HepG2 (cell line): ENCODE data around the gene SEC23IP. TPM values are rescaled to one million over a fixed set of nuclear protein-coding genes. Genes with fewer than 3 reads are reported as not detected.
A peak's percentile ranks its signal among the peaks of the same experiment; 100 is the strongest.

ENCODE experiments used
- ATAC-seq: fragments of 200-7000 bp; cut with Tn5 transposase; 3 replicates; pipeline ENCODE4 v1.9.1; 2020; ENCODE audit warnings: mild to moderate bottlenecking, moderate library complexity
- BruUV-seq: library from RNA; stranded (reverse); fragments of 400-500 nt; replicated peaks from 2 replicates; lab custom pipeline; 2021; lab: Mats Ljungman, UMichigan
- CTCF ChIA-PET: fragments of 300-600 bp; formaldehyde crosslinking; extraction: SDS; loops from one replicate; lab custom pipeline; 2021; ENCODE audit warnings: low total read pairs, inconsistent platforms, low intra/inter-chr PET ratio; lab: Yijun Ruan, JAX
- POLR2A ChIA-PET: fragments of 350-600 bp; sonication (Branson Sonifier 250); formaldehyde crosslinking; loops from one replicate; lab custom pipeline; 2020; ENCODE audit warnings: antibody characterized with exemption, inconsistent platforms; lab: Yijun Ruan, JAX
- DNase-seq: peaks from one replicate; pipeline ENCODE4 v3.0.0-alpha.2; 2015; ENCODE audit warnings: low spot score
- FAIRE-seq: peaks from 3 replicates; lab custom pipeline; 2011; peaks lifted over from hg19 to GRCh38; lab: Jason Lieb, UNC
- H2AFZ ChIP-seq: one replicate; pipeline ENCODE4 v1.6.1; 2011; ENCODE audit warnings: low read length, inconsistent platforms
- H3K27ac ChIP-seq: fragments of 300-600 bp; 3 replicates; pipeline ENCODE4 v1.8.0; 2011; ENCODE audit warnings: mixed run types, mild to moderate bottlenecking, mixed read lengths, low read length, inconsistent platforms; ENCODE audit not compliant: insufficient read depth; ENCODE audit errors: extremely low read length
- H3K27me3 ChIP-seq, 2 experiments: fragments of 200-600 bp in 1 of 2; 2 replicates in 1 of 2; 3 replicates in 1 of 2; pipeline versions ENCODE4 v1.6.0 to v1.8.0; 2011; ENCODE audit warnings: low read length in 2 of 2, mild to moderate bottlenecking in 2 of 2, moderate library complexity in 2 of 2, inconsistent platforms in 1 of 2; ENCODE audit not compliant: insufficient read depth in 2 of 2, control insufficient read depth in 1 of 2
- H3K36me3 ChIP-seq, 2 experiments: fragments of 200-600 bp in 1 of 2; replicated peaks in 1 of 2; 2 replicates in 1 of 2; 3 replicates in 1 of 2; pipeline versions ENCODE4 v1.5.1 to v1.8.0; 2011; ENCODE audit warnings: low read length in 2 of 2, inconsistent platforms in 1 of 2; ENCODE audit not compliant: insufficient read depth in 2 of 2, control insufficient read depth in 1 of 2
- H3K4me1 ChIP-seq: 2 replicates; pipeline ENCODE4 v1.5.1; 2012; ENCODE audit warnings: low read length, inconsistent platforms; ENCODE audit not compliant: insufficient read depth
- H3K4me2 ChIP-seq: 2 replicates; pipeline ENCODE4 v1.6.0; 2011; ENCODE audit warnings: low read depth, low read length, inconsistent platforms
- H3K4me3 ChIP-seq, 3 experiments: fragments of 200-600 bp in 1 of 3; sonication (generic), shearing (Covaris generic) in 1 of 3; replicated peaks in 1 of 3; 2 replicates each; pipeline ENCODE4 v1.5.1; 2011 to 2016; ENCODE audit warnings: low read length in 3 of 3, inconsistent platforms in 2 of 3, low read depth in 2 of 3, mild to moderate bottlenecking in 2 of 3, control low read depth in 1 of 3, mixed read lengths in 1 of 3; ENCODE audit not compliant: insufficient read depth in 1 of 3
- H3K79me2 ChIP-seq: one replicate; pipeline ENCODE4 v1.6.1; 2011; ENCODE audit warnings: low read length, inconsistent platforms; ENCODE audit not compliant: insufficient read depth
- H3K9ac ChIP-seq: 2 replicates; pipeline ENCODE4 v1.6.0; 2011; ENCODE audit warnings: mild to moderate bottlenecking, low read depth, low read length, inconsistent platforms; ENCODE audit not compliant: insufficient read depth
- H3K9me3 ChIP-seq: 2 replicates; pipeline ENCODE4 v1.5.1; 2012; ENCODE audit warnings: mild to moderate bottlenecking, low read length
- H4K20me1 ChIP-seq: 2 replicates; pipeline ENCODE4 v1.6.0; 2011; ENCODE audit warnings: inconsistent platforms, mild to moderate bottlenecking, low read length, moderate library complexity; ENCODE audit not compliant: insufficient read depth
- KDM2A ChIP-seq: sonication (generic); formaldehyde crosslinking; IDR thresholded peaks from 2 replicates; pipeline ENCODE4 v1.4.0; 2020; ENCODE audit warnings: low read depth, missing genetic modification reagents, borderline replicate concordance
- MED13 ChIP-seq: sonication (generic); formaldehyde crosslinking; IDR thresholded peaks from 2 replicates; pipeline ENCODE4 v1.5.0; 2020; ENCODE audit warnings: missing genetic modification reagents
- STAG1 ChIP-seq: sonication (generic); formaldehyde crosslinking; IDR thresholded peaks from 2 replicates; pipeline ENCODE4 v1.4.0; 2020; ENCODE audit warnings: missing genetic modification reagents
- WGBS: methylation state at CpG from one replicate; pipeline ENCODE4 v1.1.6; 2017; ENCODE audit warnings: low lambda C conversion rate; 5-methylcytosine and 5-hydroxymethylcytosine counted together
- in situ Hi-C: cut with HindIII; loops from 2 replicates; pipeline ENCODE4 v1.10.0; 2017; ENCODE audit warnings: low pct_unique_long_range_greater_than_20kb; ENCODE audit not compliant: extremely low pct_ligation_motif_present
- intact Hi-C: fragments of 100-400 bp; cut with micrococcal nuclease; formaldehyde crosslinking; loops from one replicate; pipeline ENCODE4 v1.10.0; 2022; ENCODE audit not compliant: unreplicated experiment
- polyA plus RNA-seq, 8 experiments: library from polyadenylated mRNA; depleted of rRNA in 3 of 8; stranded (reverse) in 7 of 8; unstranded in 1 of 8; fragments of >200 nt; fragmentation: Illumina TruSeq in 4 of 8; extraction: Trizol in 4 of 8; gene quantifications; 2 replicates each; pipeline versions ENCODE4 v1.2.1 to v1.2.3, GENCODE V29; 2011 to 2016; ENCODE audit warnings: low read depth in 4 of 8, missing spikeins in 1 of 8, mixed read lengths in 1 of 8; ENCODE audit not compliant: insufficient read depth in 1 of 8
- total RNA-seq, 5 experiments: library from RNA; depleted of rRNA; stranded (reverse); fragments of >200 nt; fragmentation: Illumina TruSeq; extraction: Trizol; gene quantifications; 2 replicates each; pipeline ENCODE4 v1.2.3, GENCODE V29; 2016; ENCODE audit warnings: low read depth in 1 of 5
- TF ChIP-seq, protein P1 (sequence below): sonication (generic); formaldehyde crosslinking; IDR thresholded peaks from 2 replicates; pipeline ENCODE4 v1.5.0; 2020; ENCODE audit warnings: mild to moderate bottlenecking, missing genetic modification reagents, moderate library complexity
- TF ChIP-seq, protein P2 (sequence below): sonication (generic); formaldehyde crosslinking; conservative IDR thresholded peaks from 2 replicates; pipeline ENCODE4 v1.4.0; 2020; ENCODE audit warnings: missing genetic modification reagents
- TF ChIP-seq, protein P3 (sequence below): sonication (generic); formaldehyde crosslinking; IDR thresholded peaks from 2 replicates; pipeline ENCODE4 v1.8.0; 2022; ENCODE audit warnings: low read depth, missing genetic modification reagents
- TF ChIP-seq, protein P4 (sequence below): sonication (generic); formaldehyde crosslinking; IDR thresholded peaks from 2 replicates; pipeline ENCODE4 v1.5.0; 2020; ENCODE audit warnings: mild to moderate bottlenecking, missing genetic modification reagents

Gene SEC23IP
- total and polyA plus RNA-seq, 2 of the 13 experiments (the other 11 are each of a cell fraction or from before 2014, with no cell fraction given): 32.3 to 57.7 TPM

DNA sequence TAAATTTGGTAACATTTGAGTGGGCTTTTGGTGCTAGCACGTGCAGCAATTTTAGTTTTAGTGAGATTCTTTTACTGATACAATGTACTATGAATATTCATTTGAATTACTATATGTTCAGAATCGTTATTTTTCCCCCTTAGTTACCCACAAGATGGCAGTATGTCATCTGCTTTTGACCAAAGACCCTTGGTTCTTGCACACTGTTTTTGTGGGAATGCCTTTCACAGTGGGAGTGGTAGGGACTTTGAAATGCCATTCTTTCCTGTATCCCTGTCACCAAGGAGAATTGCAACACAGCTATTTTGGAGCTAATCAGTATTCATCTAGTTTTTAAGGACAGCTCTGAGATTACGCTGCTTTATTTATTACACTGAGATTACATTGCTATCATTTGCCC, 40.6 kb downstream of the SEC23IP start:
- TF ChIP-seq, protein P1, sequence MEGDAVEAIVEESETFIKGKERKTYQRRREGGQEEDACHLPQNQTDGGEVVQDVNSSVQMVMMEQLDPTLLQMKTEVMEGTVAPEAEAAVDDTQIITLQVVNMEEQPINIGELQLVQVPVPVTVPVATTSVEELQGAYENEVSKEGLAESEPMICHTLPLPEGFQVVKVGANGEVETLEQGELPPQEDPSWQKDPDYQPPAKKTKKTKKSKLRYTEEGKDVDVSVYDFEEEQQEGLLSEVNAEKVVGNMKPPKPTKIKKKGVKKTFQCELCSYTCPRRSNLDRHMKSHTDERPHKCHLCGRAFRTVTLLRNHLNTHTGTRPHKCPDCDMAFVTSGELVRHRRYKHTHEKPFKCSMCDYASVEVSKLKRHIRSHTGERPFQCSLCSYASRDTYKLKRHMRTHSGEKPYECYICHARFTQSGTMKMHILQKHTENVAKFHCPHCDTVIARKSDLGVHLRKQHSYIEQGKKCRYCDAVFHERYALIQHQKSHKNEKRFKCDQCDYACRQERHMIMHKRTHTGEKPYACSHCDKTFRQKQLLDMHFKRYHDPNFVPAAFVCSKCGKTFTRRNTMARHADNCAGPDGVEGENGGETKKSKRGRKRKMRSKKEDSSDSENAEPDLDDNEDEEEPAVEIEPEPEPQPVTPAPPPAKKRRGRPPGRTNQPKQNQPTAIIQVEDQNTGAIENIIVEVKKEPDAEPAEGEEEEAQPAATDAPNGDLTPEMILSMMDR: peak; percentile 48
- TF ChIP-seq MED13 (CRISPR knock-in tag) (no peak), STAG1 (peak; percentile 44)
- TF ChIP-seq, all 625 proteins: peak for 2
- ChIA-PET CTCF (interaction anchor here (0.6 kb wide), 1 partner anchor 402 kb away, joined by 3 read pairs; no protein-coding TSS in a partner anchor), POLR2A (no interaction called here)
- no TSS peak for BruUV-seq
- Histone ChIP-seq H2AFZ (no peak overlapping the region), H3K9ac (no peak overlapping the region), H3K79me2 (no peaks in the 10 kb centered on the region), H3K9me3 (no peaks in the 10 kb centered on the region), H3K36me3 (peaks cover 17 to 60% of the 10 kb centered on the region in 2 experiments), H3K4me1 (no peaks in the 10 kb centered on the region), H4K20me1 (no peaks in the 10 kb centered on the region), H3K27ac (no peak overlapping the region), H3K4me3 (no peak overlapping the region), H3K4me2 (no peak overlapping the region), H3K27me3 (no peaks in the 10 kb centered on the region)
- intact Hi-C loops: no loop called here
- ATAC-seq (no peak), DNase-seq (peak; percentile 16), FAIRE-seq (peak; percentile 32)
- WGBS: 68% methylated on average over 3 of the region's 3 CpGs
- in situ Hi-C loops: no loop called here

DNA sequence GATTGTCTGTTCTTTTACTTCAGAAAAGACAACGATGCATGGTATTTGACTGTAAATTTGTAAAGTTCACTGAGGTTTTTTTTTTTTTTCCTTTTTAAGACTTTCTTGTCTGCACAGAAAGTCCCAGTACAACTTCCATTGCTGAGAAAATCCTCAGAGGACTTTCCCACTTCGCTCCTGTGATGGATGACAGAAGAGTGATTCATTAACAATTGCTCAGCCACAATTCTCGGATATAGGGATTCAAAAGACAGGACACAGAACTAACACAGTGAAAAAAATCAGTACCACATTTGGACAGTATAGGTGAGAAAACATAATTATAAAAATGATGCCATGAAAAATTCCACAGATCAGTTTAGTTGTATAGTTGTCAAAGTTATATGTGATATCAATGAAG, 48.0 kb downstream of the SEC23IP start:
- H3K9me3 ChIP-seq: no peaks in the 10 kb centered on the region
- TF ChIP-seq KDM2A (CRISPR knock-in tag): no peak
- TF ChIP-seq, protein P2, sequence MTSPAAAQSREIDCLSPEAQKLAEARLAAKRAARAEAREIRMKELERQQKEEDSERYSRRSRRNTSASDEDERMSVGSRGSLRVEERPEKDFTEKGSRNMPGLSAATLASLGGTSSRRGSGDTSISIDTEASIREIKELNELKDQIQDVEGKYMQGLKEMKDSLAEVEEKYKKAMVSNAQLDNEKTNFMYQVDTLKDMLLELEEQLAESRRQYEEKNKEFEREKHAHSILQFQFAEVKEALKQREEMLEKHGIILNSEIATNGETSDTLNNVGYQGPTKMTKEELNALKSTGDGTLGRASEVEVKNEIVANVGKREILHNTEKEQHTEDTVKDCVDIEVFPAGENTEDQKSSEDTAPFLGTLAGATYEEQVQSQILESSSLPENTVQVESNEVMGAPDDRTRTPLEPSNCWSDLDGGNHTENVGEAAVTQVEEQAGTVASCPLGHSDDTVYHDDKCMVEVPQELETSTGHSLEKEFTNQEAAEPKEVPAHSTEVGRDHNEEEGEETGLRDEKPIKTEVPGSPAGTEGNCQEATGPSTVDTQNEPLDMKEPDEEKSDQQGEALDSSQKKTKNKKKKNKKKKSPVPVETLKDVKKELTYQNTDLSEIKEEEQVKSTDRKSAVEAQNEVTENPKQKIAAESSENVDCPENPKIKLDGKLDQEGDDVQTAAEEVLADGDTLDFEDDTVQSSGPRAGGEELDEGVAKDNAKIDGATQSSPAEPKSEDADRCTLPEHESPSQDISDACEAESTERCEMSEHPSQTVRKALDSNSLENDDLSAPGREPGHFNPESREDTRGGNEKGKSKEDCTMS (CRISPR knock-in tag): no peak
- TF ChIP-seq, protein P3, sequence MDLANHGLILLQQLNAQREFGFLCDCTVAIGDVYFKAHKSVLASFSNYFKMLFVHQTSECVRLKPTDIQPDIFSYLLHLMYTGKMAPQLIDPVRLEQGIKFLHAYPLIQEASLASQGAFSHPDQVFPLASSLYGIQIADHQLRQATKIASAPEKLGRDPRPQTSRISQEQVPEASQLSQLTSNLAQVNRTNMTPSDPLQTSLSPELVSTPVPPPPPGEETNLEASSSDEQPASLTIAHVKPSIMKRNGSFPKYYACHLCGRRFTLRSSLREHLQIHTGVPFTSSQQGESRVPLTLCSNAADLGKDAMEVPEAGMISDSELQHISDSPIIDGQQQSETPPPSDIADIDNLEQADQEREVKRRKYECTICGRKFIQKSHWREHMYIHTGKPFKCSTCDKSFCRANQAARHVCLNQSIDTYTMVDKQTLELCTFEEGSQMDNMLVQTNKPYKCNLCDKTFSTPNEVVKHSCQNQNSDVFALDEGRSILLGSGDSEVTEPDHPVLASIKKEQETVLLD (CRISPR knock-in tag): no peak
- TF ChIP-seq, protein P4, sequence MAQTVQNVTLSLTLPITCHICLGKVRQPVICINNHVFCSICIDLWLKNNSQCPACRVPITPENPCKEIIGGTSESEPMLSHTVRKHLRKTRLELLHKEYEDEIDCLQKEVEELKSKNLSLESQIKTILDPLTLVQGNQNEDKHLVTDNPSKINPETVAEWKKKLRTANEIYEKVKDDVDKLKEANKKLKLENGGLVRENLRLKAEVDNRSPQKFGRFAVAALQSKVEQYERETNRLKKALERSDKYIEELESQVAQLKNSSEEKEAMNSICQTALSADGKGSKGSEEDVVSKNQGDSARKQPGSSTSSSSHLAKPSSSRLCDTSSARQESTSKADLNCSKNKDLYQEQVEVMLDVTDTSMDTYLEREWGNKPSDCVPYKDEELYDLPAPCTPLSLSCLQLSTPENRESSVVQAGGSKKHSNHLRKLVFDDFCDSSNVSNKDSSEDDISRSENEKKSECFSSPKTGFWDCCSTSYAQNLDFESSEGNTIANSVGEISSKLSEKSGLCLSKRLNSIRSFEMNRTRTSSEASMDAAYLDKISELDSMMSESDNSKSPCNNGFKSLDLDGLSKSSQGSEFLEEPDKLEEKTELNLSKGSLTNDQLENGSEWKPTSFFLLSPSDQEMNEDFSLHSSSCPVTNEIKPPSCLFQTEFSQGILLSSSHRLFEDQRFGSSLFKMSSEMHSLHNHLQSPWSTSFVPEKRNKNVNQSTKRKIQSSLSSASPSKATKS: no peak

More for the DNA sequence above, 48.0 kb downstream of the SEC23IP start:
- no TSS peak for BruUV-seq
- Histone ChIP-seq H2AFZ (no peak overlapping the region), H3K4me1 (no peaks in the 10 kb centered on the region), H3K4me2 (no peak overlapping the region), H3K36me3 (peaks cover 15 to 52% of the 10 kb centered on the region in 2 experiments), H3K79me2 (no peaks in the 10 kb centered on the region), H3K27ac (no peak overlapping the region), H3K27me3 (no peaks in the 10 kb centered on the region), H3K9ac (no peak overlapping the region), H4K20me1 (no peaks in the 10 kb centered on the region), H3K4me3 (no peak overlapping the region)
- intact Hi-C loops (no loop called here), in situ Hi-C loops (no loop called here)
- no peak for FAIRE-seq
- ChIA-PET POLR2A (no interaction called here), CTCF (no interaction called here)
- no peak for ATAC-seq
- DNase-seq: no peak
- 96% methylated on average over 3 of the region's 3 CpGs for WGBS
